ENCODE measurements around the gene PDIA5. TPM values are rescaled to one million over a fixed set of nuclear protein-coding genes. Genes with fewer than 3 reads are reported as not detected.
A peak's percentile ranks its signal among the peaks of the same experiment; 100 is the strongest.

PDIA5 gene
- total and polyA plus RNA-seq, 4 donors, result 36.8 to 94.6 (median 63.3) TPM

DNA sequence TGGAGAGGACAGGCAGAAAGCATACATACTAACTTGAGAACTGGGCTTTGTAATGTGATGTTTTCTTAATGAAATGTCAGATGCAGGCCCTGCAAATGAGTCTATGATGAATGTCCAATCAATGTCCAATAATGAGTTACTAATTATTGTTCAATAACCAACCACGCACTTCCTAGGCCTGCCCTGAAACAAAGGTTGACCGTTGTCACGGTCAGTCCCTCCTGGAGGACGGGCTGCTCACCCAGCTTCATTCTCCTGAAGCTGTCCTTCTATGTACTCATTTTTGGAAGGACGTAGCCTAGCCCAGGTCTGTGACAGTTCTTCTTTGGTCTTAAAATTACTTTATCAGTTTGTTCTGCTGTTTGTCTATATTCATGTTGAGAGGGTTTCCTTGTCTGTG is 8.3 kb upstream of the PDIA5 start:
- Histone ChIP-seq H3K4me1 (ENCODE audit: control insufficient read depth in 4 of 4, insufficient read depth in 4 of 4, low read length in 3 of 4) (peaks cover 0 to 4% (median 0%) of the 10 kb centered on the region in 4 donors), H3K27me3 (ENCODE audit: control insufficient read depth in 4 of 4, insufficient read depth in 4 of 4, low read length in 3 of 4) (no peaks in the 10 kb centered on the region), H3K27ac (ENCODE audit: low read depth in 1 of 2, low read length in 2 of 2) (no peak overlapping the region), H3K9ac (ENCODE audit: low read depth in 1 of 2, low read length in 2 of 2) (no peak overlapping the region), H3K4me3 (ENCODE audit: low read depth in 1 of 3, low read length in 3 of 3) (no peak overlapping the region), H3K9me3 (ENCODE audit: control insufficient read depth in 4 of 4, low read length in 3 of 4) (no peaks in the 10 kb centered on the region), H3K36me3 (ENCODE audit: control insufficient read depth in 4 of 4, insufficient read depth in 3 of 4, low read depth in 1 of 4, low read length in 3 of 4) (no peaks in the 10 kb centered on the region)
- no peak for TF ChIP-seq RAD21 (IDR thresholded peaks at IDR 0.05)
- TF ChIP-seq, protein P1, sequence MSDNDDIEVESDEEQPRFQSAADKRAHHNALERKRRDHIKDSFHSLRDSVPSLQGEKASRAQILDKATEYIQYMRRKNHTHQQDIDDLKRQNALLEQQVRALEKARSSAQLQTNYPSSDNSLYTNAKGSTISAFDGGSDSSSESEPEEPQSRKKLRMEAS (IDR thresholded peaks at IDR 0.05), result no peak
- TF ChIP-seq SP1 (IDR thresholded peaks at IDR 0.05), result peak; percentile 55
- 53% methylated on average over 5 of the region's 5 CpGs for WGBS
- no peak for DNase-seq (ENCODE audit: low spot score)

DNA sequence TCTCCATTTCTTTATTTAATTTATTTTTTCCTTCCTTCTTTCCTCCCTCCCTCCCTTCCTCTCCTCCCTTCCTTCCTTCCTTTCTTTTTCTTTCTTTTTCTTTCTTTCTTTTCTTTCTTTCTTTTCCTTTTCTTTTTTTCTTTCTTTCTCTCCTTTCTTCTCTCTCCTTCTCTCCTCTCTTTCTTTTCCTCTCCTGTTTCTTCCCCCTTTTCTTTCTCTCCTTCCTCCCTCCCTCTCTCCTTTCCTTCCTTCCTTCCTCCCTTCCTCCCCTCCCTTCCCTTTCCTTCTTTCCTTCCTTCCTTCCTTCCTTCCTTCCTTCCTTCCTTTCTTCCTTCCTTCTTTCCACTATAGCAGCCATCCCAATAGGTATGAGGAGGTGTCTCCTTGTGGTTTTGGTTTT is 6.8 kb upstream of the PDIA5 start:
- Histone ChIP-seq H3K36me3 (ENCODE audit: control insufficient read depth in 4 of 4, insufficient read depth in 3 of 4, low read depth in 1 of 4, low read length in 3 of 4) (no peaks in the 10 kb centered on the region), H3K9ac (ENCODE audit: low read depth in 1 of 2, low read length in 2 of 2) (no peak overlapping the region), H3K27me3 (ENCODE audit: control insufficient read depth in 4 of 4, insufficient read depth in 4 of 4, low read length in 3 of 4) (no peaks in the 10 kb centered on the region)

DNA sequence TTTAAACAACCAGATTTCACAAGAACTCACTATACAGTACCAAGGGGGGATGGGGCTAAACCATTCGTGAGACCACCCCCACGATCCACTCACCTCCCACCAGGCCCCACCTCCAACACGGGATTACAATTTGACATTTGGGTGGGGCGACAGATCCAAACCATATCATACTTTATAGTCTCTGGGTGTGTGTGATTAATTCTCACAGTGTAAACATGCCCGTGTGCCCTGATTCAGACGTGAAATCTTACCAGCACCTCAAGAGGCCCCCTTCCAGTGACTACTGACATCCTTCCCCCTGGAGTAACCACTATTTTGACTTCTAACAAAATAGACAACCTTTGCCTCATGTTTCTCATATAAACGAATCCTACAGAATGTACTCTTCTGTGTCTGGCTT is 5.0 kb upstream of the PDIA5 start:
- TF ChIP-seq EGR1 (IDR thresholded peaks at IDR 0.05; ENCODE audit: low read depth in 2 of 2) (no peak), SP1 (IDR thresholded peaks at IDR 0.05) (no peak), FOXA2 (IDR thresholded peaks at IDR 0.05) (no peak), JUND (IDR thresholded peaks at IDR 0.05) (no peak), YY1 (IDR thresholded peaks at IDR 0.05) (no peak)
- Histone ChIP-seq H3K36me3 (ENCODE audit: control insufficient read depth in 4 of 4, insufficient read depth in 3 of 4, low read depth in 1 of 4, low read length in 3 of 4) (no peaks in the 10 kb centered on the region), H3K9me3 (ENCODE audit: control insufficient read depth in 4 of 4, low read length in 3 of 4) (no peaks in the 10 kb centered on the region), H3K4me1 (ENCODE audit: control insufficient read depth in 4 of 4, insufficient read depth in 4 of 4, low read length in 3 of 4) (peaks cover 0 to 11% (median 3%) of the 10 kb centered on the region in 4 donors), H3K27ac (ENCODE audit: low read depth in 1 of 2, low read length in 2 of 2) (no peak overlapping the region), H3K4me3 (ENCODE audit: low read depth in 1 of 3, low read length in 3 of 3) (no peak overlapping the region), H3K27me3 (ENCODE audit: control insufficient read depth in 4 of 4, insufficient read depth in 4 of 4, low read length in 3 of 4) (no peaks in the 10 kb centered on the region), H3K9ac (ENCODE audit: low read depth in 1 of 2, low read length in 2 of 2) (no peak overlapping the region)
- WGBS, result 86% methylated on average over 7 of the region's 7 CpGs
- DNase-seq (ENCODE audit: low spot score), result no peak

More for the DNA sequence above, 6.8 kb upstream of the PDIA5 start:
- no peak overlapping the region for H3K27ac ChIP-seq (ENCODE audit: low read depth in 1 of 2, low read length in 2 of 2)
- H3K4me3 ChIP-seq (ENCODE audit: low read depth in 1 of 3, low read length in 3 of 3), result no peak overlapping the region
- no peak for DNase-seq (ENCODE audit: low spot score)
- peaks cover 0 to 4% (median 0%) of the 10 kb centered on the region in 4 donors for H3K4me1 ChIP-seq (ENCODE audit: control insufficient read depth in 4 of 4, insufficient read depth in 4 of 4, low read length in 3 of 4)
- TF ChIP-seq GABPA (IDR thresholded peaks at IDR 0.05 in 1 of 2, conservative IDR thresholded peaks at IDR 0.05 in 1 of 2) (no peak), EGR1 (IDR thresholded peaks at IDR 0.05; ENCODE audit: low read depth in 2 of 2) (no peak), FOXA2 (IDR thresholded peaks at IDR 0.05) (no peak), NR2F2 (IDR thresholded peaks at IDR 0.05) (no peak), FOXA1 (IDR thresholded peaks at IDR 0.05) (no peak), HNF4A (conservative IDR thresholded peaks at IDR 0.05) (no peak)
- TF ChIP-seq, protein P2, sequence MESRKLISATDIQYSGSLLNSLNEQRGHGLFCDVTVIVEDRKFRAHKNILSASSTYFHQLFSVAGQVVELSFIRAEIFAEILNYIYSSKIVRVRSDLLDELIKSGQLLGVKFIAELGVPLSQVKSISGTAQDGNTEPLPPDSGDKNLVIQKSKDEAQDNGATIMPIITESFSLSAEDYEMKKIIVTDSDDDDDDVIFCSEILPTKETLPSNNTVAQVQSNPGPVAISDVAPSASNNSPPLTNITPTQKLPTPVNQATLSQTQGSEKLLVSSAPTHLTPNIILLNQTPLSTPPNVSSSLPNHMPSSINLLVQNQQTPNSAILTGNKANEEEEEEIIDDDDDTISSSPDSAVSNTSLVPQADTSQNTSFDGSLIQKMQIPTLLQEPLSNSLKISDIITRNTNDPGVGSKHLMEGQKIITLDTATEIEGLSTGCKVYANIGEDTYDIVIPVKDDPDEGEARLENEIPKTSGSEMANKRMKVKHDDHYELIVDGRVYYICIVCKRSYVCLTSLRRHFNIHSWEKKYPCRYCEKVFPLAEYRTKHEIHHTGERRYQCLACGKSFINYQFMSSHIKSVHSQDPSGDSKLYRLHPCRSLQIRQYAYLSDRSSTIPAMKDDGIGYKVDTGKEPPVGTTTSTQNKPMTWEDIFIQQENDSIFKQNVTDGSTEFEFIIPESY (IDR thresholded peaks at IDR 0.05), result no peak
- TF ChIP-seq, protein P3, sequence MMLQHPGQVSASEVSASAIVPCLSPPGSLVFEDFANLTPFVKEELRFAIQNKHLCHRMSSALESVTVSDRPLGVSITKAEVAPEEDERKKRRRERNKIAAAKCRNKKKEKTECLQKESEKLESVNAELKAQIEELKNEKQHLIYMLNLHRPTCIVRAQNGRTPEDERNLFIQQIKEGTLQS (IDR thresholded peaks at IDR 0.05), result no peak
- TF ChIP-seq, protein P1 (IDR thresholded peaks at IDR 0.05), result no peak
- H3K9me3 ChIP-seq (ENCODE audit: control insufficient read depth in 4 of 4, low read length in 3 of 4), result no peaks in the 10 kb centered on the region
